HepG2 (cell line): Measurements from ENCODE around the gene KRTCAP2. TPM values are rescaled to one million over a fixed set of nuclear protein-coding genes. Genes with fewer than 3 reads are reported as not detected.

ENCODE experiments used
- ATAC-seq: fragments of 200-7000 bp; cut with Tn5 transposase; 3 replicates; pipeline ENCODE4 v1.9.1; 2020; ENCODE audit warnings: mild to moderate bottlenecking, moderate library complexity
- BruUV-seq: library from RNA; stranded (reverse); fragments of 400-500 nt; replicated peaks from 2 replicates; lab custom pipeline; 2021; lab: Mats Ljungman, UMichigan
- CTCF ChIA-PET: fragments of 300-600 bp; formaldehyde crosslinking; extraction: SDS; loops from one replicate; lab custom pipeline; 2021; ENCODE audit warnings: low total read pairs, inconsistent platforms, low intra/inter-chr PET ratio; lab: Yijun Ruan, JAX
- POLR2A ChIA-PET: fragments of 350-600 bp; sonication (Branson Sonifier 250); formaldehyde crosslinking; loops from one replicate; lab custom pipeline; 2020; ENCODE audit warnings: antibody characterized with exemption, inconsistent platforms; lab: Yijun Ruan, JAX
- DNase-seq: peaks from one replicate; pipeline ENCODE4 v3.0.0-alpha.2; 2015; ENCODE audit warnings: low spot score
- FAIRE-seq: peaks from 3 replicates; lab custom pipeline; 2011; peaks lifted over from hg19 to GRCh38; lab: Jason Lieb, UNC
- H2AFZ ChIP-seq: one replicate; pipeline ENCODE4 v1.6.1; 2011; ENCODE audit warnings: low read length, inconsistent platforms
- H3K27ac ChIP-seq: fragments of 300-600 bp; 3 replicates; pipeline ENCODE4 v1.8.0; 2011; ENCODE audit warnings: mixed run types, mild to moderate bottlenecking, mixed read lengths, low read length, inconsistent platforms; ENCODE audit not compliant: insufficient read depth; ENCODE audit errors: extremely low read length
- H3K27me3 ChIP-seq, 2 experiments: fragments of 200-600 bp in 1 of 2; 2 replicates in 1 of 2; 3 replicates in 1 of 2; pipeline versions ENCODE4 v1.6.0 to v1.8.0; 2011; ENCODE audit warnings: low read length in 2 of 2, mild to moderate bottlenecking in 2 of 2, moderate library complexity in 2 of 2, inconsistent platforms in 1 of 2; ENCODE audit not compliant: insufficient read depth in 2 of 2, control insufficient read depth in 1 of 2
- H3K36me3 ChIP-seq, 2 experiments: fragments of 200-600 bp in 1 of 2; replicated peaks in 1 of 2; 2 replicates in 1 of 2; 3 replicates in 1 of 2; pipeline versions ENCODE4 v1.5.1 to v1.8.0; 2011; ENCODE audit warnings: low read length in 2 of 2, inconsistent platforms in 1 of 2; ENCODE audit not compliant: insufficient read depth in 2 of 2, control insufficient read depth in 1 of 2
- H3K4me1 ChIP-seq: 2 replicates; pipeline ENCODE4 v1.5.1; 2012; ENCODE audit warnings: low read length, inconsistent platforms; ENCODE audit not compliant: insufficient read depth
- H3K4me2 ChIP-seq: 2 replicates; pipeline ENCODE4 v1.6.0; 2011; ENCODE audit warnings: low read depth, low read length, inconsistent platforms
- H3K4me3 ChIP-seq, 3 experiments: fragments of 200-600 bp in 1 of 3; sonication (generic), shearing (Covaris generic) in 1 of 3; replicated peaks in 1 of 3; 2 replicates each; pipeline ENCODE4 v1.5.1; 2011 to 2016; ENCODE audit warnings: low read length in 3 of 3, inconsistent platforms in 2 of 3, low read depth in 2 of 3, mild to moderate bottlenecking in 2 of 3, control low read depth in 1 of 3, mixed read lengths in 1 of 3; ENCODE audit not compliant: insufficient read depth in 1 of 3
- H3K79me2 ChIP-seq: one replicate; pipeline ENCODE4 v1.6.1; 2011; ENCODE audit warnings: low read length, inconsistent platforms; ENCODE audit not compliant: insufficient read depth
- H3K9ac ChIP-seq: 2 replicates; pipeline ENCODE4 v1.6.0; 2011; ENCODE audit warnings: mild to moderate bottlenecking, low read depth, low read length, inconsistent platforms; ENCODE audit not compliant: insufficient read depth
- H3K9me3 ChIP-seq: 2 replicates; pipeline ENCODE4 v1.5.1; 2012; ENCODE audit warnings: mild to moderate bottlenecking, low read length
- H4K20me1 ChIP-seq: 2 replicates; pipeline ENCODE4 v1.6.0; 2011; ENCODE audit warnings: inconsistent platforms, mild to moderate bottlenecking, low read length, moderate library complexity; ENCODE audit not compliant: insufficient read depth
- ARID5B ChIP-seq: IDR thresholded peaks from 2 replicates; pipeline ENCODE4 v1.4.0; 2020; ENCODE audit warnings: mild to moderate bottlenecking, missing genetic modification reagents
- RELA ChIP-seq: sonication (generic); formaldehyde crosslinking; IDR thresholded peaks from 2 replicates; pipeline ENCODE4 v1.4.0; 2020; ENCODE audit warnings: missing genetic modification reagents
- WGBS: methylation state at CpG from one replicate; pipeline ENCODE4 v1.1.6; 2017; ENCODE audit warnings: low lambda C conversion rate; 5-methylcytosine and 5-hydroxymethylcytosine counted together
- in situ Hi-C: cut with HindIII; loops from 2 replicates; pipeline ENCODE4 v1.10.0; 2017; ENCODE audit warnings: low pct_unique_long_range_greater_than_20kb; ENCODE audit not compliant: extremely low pct_ligation_motif_present
- intact Hi-C: fragments of 100-400 bp; cut with micrococcal nuclease; formaldehyde crosslinking; loops from one replicate; pipeline ENCODE4 v1.10.0; 2022; ENCODE audit not compliant: unreplicated experiment
- polyA plus RNA-seq, 8 experiments: library from polyadenylated mRNA; depleted of rRNA in 3 of 8; stranded (reverse) in 7 of 8; unstranded in 1 of 8; fragments of >200 nt; fragmentation: Illumina TruSeq in 4 of 8; extraction: Trizol in 4 of 8; gene quantifications; 2 replicates each; pipeline versions ENCODE4 v1.2.1 to v1.2.3, GENCODE V29; 2011 to 2016; ENCODE audit warnings: low read depth in 4 of 8, missing spikeins in 1 of 8, mixed read lengths in 1 of 8; ENCODE audit not compliant: insufficient read depth in 1 of 8
- total RNA-seq, 5 experiments: library from RNA; depleted of rRNA; stranded (reverse); fragments of >200 nt; fragmentation: Illumina TruSeq; extraction: Trizol; gene quantifications; 2 replicates each; pipeline ENCODE4 v1.2.3, GENCODE V29; 2016; ENCODE audit warnings: low read depth in 1 of 5

Gene KRTCAP2
- total and polyA plus RNA-seq, 2 of the 13 experiments (the other 11 are each of a cell fraction or from before 2014, with no cell fraction given) = 77.3 to 79.4 TPM

GRCh38 chr1:155170806-155171205, 2.3 kb downstream of the KRTCAP2 start (continued):
- TF ChIP-seq ARID5B (CRISPR knock-in tag) = no peak

DNA sequence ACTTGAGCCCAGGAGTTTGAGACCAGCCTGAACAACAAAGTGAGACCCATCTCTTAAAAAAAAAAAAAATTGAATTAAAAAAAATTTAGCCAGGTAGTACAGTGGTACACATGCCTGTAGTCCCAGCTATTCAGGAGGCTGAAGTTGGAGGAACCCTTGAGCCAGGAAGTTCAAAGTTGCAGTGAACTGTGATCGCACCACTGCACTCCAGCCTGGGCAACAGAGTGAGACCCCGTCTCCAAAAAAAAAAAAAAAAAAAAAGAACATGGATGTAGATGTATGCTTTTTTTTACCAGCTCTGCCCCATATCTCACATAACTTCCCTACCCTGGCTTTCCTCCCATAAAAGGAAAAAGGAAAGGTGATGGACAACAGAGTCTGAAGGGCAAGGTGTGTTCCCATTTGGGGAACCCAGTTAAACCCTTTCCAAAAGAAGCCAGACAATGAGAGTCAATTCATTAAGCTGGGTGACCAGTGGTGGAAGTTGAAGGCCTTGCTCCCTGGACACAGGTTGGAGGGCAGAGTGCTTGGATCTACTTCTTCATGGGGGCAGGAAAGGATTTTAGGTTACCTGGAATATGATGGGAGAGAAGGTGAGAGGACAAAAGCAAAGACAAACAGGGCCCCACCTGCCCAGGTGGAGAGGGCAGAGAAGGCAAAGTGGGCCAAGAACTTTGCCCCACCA, 2.9 kb downstream of the KRTCAP2 start:
- DNase-seq = no peak
- Histone ChIP-seq H3K4me1 (peaks cover 41% of the 10 kb centered on the region), H3K27me3 (0 out of 5 replicates have a peak, but pooled peaks cover 0 to 8% of the 10 kb centered on the region in 2 experiments), H3K79me2 (peaks cover 10% of the 10 kb centered on the region), H3K4me3 (no peak overlapping the region), H4K20me1 (no peaks in the 10 kb centered on the region), H3K4me2 (no peak overlapping the region), H3K27ac (no peak overlapping the region), H3K36me3 (peaks cover 0 to 12% of the 10 kb centered on the region in 2 experiments; a peak in 2 of 5 replicates), H3K9ac (no peak overlapping the region), H2AFZ (no peak overlapping the region), H3K9me3 (no peaks in the 10 kb centered on the region)
- intact Hi-C loops = no loop called here
- TF ChIP-seq RELA = no peak
- no peak for FAIRE-seq
- POLR2A ChIA-PET = interaction anchor here (5.9 kb wide), 1 partner anchor 43 kb away, joined by 56 read pairs; the partner anchor contains the start of gene EFNA1
- WGBS = 93% methylated on average over 2 of the region's 2 CpGs
- ATAC-seq = no peak
- CTCF ChIA-PET = interaction anchor here (5.3 kb wide), 1 partner anchor 77 kb away, joined by 165 read pairs; no protein-coding TSS in a partner anchor
- in situ Hi-C loops = no loop called here
- BruUV-seq = no TSS peak
